Ishikawa (cell line): Measurements from ENCODE around the gene NIP7.

Source experiments
- CEBPB ChIP-seq: IDR thresholded peaks from 2 replicates; pipeline ENCODE4 v1.6.1; 2012
- EP300 ChIP-seq: IDR thresholded peaks from 2 replicates; pipeline ENCODE4 v1.6.1; 2012; ENCODE audit warnings: borderline replicate concordance
- FOXM1 ChIP-seq: IDR thresholded peaks from 2 replicates; pipeline ENCODE4 v1.6.1; 2012; ENCODE audit warnings: low read depth, borderline replicate concordance
- RAD21 ChIP-seq: IDR thresholded peaks from 2 replicates; pipeline ENCODE4 v1.6.1; 2012; ENCODE audit warnings: low read depth
- TAF1 ChIP-seq: IDR thresholded peaks from 2 replicates; pipeline ENCODE4 v1.6.1; 2012; ENCODE audit warnings: low read depth, mild to moderate bottlenecking
- TCF12 ChIP-seq: IDR thresholded peaks from 2 replicates; pipeline ENCODE4 v1.6.1; 2012; ENCODE audit warnings: low read depth
- YY1 ChIP-seq: IDR thresholded peaks from 2 replicates; pipeline ENCODE4 v1.6.1; 2012; ENCODE audit warnings: low read depth
- TF ChIP-seq, protein P1 (sequence below): IDR thresholded peaks from 2 replicates; pipeline ENCODE4 v1.6.1; 2012; ENCODE audit warnings: low read depth, mild to moderate bottlenecking
- TF ChIP-seq, protein P2 (sequence below): IDR thresholded peaks from 2 replicates; pipeline ENCODE4 v1.6.1; 2012

DNA sequence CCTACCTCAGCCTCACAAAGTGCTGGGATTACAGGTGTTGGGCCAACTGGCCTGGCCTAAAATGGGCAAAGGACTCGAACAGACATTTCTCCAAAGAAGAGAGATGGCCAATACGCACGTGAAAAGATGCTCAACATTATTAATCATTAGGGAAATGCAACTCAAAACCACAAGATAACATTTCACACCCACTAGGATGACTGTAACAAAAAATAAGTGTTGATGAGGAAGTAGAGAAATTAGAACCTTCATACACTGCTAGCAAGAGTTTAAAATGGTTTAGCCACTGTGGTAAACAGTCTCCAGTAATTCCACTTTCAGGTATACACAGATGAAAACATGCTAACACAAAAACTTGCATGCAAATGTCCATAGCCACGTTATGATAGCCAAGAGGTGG lies 6.4 kb downstream of the NIP7 start:
- TF ChIP-seq TAF1 = no peak
- TF ChIP-seq CEBPB = no peak
- TF ChIP-seq RAD21 = no peak
- TF ChIP-seq, protein P1, sequence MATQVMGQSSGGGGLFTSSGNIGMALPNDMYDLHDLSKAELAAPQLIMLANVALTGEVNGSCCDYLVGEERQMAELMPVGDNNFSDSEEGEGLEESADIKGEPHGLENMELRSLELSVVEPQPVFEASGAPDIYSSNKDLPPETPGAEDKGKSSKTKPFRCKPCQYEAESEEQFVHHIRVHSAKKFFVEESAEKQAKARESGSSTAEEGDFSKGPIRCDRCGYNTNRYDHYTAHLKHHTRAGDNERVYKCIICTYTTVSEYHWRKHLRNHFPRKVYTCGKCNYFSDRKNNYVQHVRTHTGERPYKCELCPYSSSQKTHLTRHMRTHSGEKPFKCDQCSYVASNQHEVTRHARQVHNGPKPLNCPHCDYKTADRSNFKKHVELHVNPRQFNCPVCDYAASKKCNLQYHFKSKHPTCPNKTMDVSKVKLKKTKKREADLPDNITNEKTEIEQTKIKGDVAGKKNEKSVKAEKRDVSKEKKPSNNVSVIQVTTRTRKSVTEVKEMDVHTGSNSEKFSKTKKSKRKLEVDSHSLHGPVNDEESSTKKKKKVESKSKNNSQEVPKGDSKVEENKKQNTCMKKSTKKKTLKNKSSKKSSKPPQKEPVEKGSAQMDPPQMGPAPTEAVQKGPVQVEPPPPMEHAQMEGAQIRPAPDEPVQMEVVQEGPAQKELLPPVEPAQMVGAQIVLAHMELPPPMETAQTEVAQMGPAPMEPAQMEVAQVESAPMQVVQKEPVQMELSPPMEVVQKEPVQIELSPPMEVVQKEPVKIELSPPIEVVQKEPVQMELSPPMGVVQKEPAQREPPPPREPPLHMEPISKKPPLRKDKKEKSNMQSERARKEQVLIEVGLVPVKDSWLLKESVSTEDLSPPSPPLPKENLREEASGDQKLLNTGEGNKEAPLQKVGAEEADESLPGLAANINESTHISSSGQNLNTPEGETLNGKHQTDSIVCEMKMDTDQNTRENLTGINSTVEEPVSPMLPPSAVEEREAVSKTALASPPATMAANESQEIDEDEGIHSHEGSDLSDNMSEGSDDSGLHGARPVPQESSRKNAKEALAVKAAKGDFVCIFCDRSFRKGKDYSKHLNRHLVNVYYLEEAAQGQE = no peak
- TF ChIP-seq YY1 = no peak
- TF ChIP-seq TCF12 = no peak
- TF ChIP-seq, protein P2, sequence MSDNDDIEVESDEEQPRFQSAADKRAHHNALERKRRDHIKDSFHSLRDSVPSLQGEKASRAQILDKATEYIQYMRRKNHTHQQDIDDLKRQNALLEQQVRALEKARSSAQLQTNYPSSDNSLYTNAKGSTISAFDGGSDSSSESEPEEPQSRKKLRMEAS = no peak
- TF ChIP-seq EP300 = no peak
- TF ChIP-seq FOXM1 = no peak
